BJ (cell line): ENCODE results near the gene C12orf42. TPM values are rescaled to one million over a fixed set of nuclear protein-coding genes. Genes with fewer than 3 reads are reported as not detected.

Experiments used
- CTCF ChIA-PET: fragments of 350-600 bp; formaldehyde crosslinking; extraction: SDS; loops from one replicate; lab custom pipeline; 2021; ENCODE audit warnings: antibody characterized with exemption, inconsistent platforms; lab: Yijun Ruan, JAX
- POLR2A ChIA-PET: fragments of 300-600 bp; sonication (Branson Sonifier 250); formaldehyde crosslinking; extraction: SDS; loops from one replicate; lab custom pipeline; 2021; ENCODE audit warnings: antibody characterized with exemption; lab: Charles Lee
- DNase-seq: peaks from one replicate; pipeline ENCODE4 v3.0.0-alpha.2; 2011; ENCODE audit warnings: low read depth
- H3K27me3 ChIP-seq: 2 replicates; pipeline ENCODE4 v1.6.0; 2011; ENCODE audit warnings: low read length; ENCODE audit not compliant: control insufficient read depth, insufficient read depth
- H3K36me3 ChIP-seq: 2 replicates; pipeline ENCODE4 v1.5.1; 2011; ENCODE audit warnings: low read length; ENCODE audit not compliant: control insufficient read depth, insufficient read depth
- H3K4me3 ChIP-seq: 2 replicates; pipeline ENCODE4 v1.5.1; 2011; ENCODE audit warnings: low read depth, mild to moderate bottlenecking, control low read depth, low read length
- polyA plus RNA-seq: library from polyadenylated mRNA; depleted of rRNA; stranded (reverse); fragments of >200 nt; gene quantifications from 2 replicates; pipeline ENCODE4 v1.2.3, GENCODE V29; 2011
- TF ChIP-seq, protein P1 (sequence below): IDR thresholded peaks from 2 replicates; pipeline ENCODE4 v1.5.1; 2011; ENCODE audit warnings: low read depth, mild to moderate bottlenecking, control low read depth, inconsistent platforms, low read length, moderate library complexity; ENCODE audit not compliant: insufficient read depth

Gene C12orf42
- polyA plus RNA-seq, 1 experiment, result not detected

GRCh38 chr12:103373088-103373523 is 122.7 kb downstream of the C12orf42 start:
- ChIA-PET POLR2A (no interaction called here), CTCF (no interaction called here)
- TF ChIP-seq, protein P1, sequence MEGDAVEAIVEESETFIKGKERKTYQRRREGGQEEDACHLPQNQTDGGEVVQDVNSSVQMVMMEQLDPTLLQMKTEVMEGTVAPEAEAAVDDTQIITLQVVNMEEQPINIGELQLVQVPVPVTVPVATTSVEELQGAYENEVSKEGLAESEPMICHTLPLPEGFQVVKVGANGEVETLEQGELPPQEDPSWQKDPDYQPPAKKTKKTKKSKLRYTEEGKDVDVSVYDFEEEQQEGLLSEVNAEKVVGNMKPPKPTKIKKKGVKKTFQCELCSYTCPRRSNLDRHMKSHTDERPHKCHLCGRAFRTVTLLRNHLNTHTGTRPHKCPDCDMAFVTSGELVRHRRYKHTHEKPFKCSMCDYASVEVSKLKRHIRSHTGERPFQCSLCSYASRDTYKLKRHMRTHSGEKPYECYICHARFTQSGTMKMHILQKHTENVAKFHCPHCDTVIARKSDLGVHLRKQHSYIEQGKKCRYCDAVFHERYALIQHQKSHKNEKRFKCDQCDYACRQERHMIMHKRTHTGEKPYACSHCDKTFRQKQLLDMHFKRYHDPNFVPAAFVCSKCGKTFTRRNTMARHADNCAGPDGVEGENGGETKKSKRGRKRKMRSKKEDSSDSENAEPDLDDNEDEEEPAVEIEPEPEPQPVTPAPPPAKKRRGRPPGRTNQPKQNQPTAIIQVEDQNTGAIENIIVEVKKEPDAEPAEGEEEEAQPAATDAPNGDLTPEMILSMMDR, result no peak
- Histone ChIP-seq H3K4me3 (no peak overlapping the region), H3K36me3 (no peaks in the 10 kb centered on the region), H3K27me3 (no peaks in the 10 kb centered on the region)
- DNase-seq, result no peak

DNA sequence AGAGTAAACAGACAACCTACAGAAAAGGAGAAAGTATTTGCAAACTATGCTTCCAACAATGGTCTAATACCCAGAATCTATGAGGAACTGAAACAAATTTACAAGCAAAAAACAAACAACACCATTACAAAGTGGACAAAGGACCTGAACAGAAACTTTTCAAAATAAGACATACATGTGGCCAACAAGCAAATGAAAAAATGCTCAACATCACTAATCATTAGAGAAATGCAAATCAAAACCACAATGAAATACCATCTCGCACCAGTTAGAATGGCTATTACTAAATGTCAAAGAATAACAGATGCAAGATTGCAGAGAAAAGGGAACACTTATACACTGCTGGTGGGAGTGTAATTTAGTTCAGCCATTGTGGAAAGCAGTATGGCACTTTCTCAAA is 125.8 kb downstream of the C12orf42 start:
- Histone ChIP-seq H3K27me3 (no peaks in the 10 kb centered on the region), H3K36me3 (no peaks in the 10 kb centered on the region), H3K4me3 (no peak overlapping the region)
- TF ChIP-seq, protein P1, result no peak
- ChIA-PET CTCF (no interaction called here), POLR2A (no interaction called here)
- no peak for DNase-seq

DNA sequence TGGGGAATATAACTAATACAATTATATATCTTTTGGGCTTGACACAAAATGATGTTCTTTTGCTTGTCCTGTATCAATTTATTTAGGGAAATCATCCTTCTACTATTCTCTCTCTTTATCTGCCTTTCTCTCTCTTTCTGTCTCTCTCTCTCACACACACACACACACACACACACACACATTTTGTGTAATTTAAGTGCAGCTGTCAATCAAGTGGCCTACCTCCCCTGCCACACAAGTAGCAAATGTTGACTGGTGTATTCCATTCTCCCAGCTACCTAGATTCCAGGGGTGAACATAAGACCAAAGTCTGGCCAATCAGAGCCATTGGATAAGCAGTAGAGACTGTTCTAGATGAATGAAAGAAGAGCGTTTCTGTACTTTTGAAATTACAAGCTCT is 127.6 kb downstream of the C12orf42 start:
- ChIA-PET CTCF (no interaction called here), POLR2A (no interaction called here)
- no peaks in the 10 kb centered on the region for H3K27me3 ChIP-seq
- TF ChIP-seq, protein P1, result no peak
- DNase-seq, result no peak
- H3K4me3 ChIP-seq, result no peak overlapping the region
- no peaks in the 10 kb centered on the region for H3K36me3 ChIP-seq

DNA sequence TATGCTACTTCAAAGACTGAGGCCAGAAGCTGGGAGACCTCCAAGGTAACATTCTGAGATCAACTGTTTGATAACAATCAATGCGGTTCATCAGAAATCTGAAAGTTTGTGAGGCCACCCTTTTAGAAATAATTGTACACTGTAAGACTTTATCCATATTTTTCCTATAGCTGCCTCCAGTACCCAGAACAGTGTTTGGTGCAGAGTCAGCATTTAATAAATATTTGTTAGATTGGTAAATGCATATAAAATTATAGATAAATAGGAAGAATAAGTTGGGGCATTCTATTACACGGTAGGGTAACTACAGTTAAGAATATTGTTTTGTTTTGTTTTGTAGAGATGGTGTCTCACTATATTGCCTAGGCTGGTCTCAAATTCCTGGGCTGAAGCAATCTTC is 141.4 kb downstream of the C12orf42 start:
- DNase-seq, result no peak
- TF ChIP-seq, protein P1, result no peak
- POLR2A ChIA-PET, result no interaction called here
- no peaks in the 10 kb centered on the region for H3K27me3 ChIP-seq
- H3K4me3 ChIP-seq, result no peak overlapping the region
- CTCF ChIA-PET, result no interaction called here
- H3K36me3 ChIP-seq, result no peaks in the 10 kb centered on the region

GRCh38 chr12:103353913-103354312 is 141.9 kb downstream of the C12orf42 start:
- no peak overlapping the region for H3K4me3 ChIP-seq
- ChIA-PET POLR2A (no interaction called here), CTCF (no interaction called here)
- no peak for DNase-seq
- no peaks in the 10 kb centered on the region for H3K27me3 ChIP-seq
- H3K36me3 ChIP-seq, result no peaks in the 10 kb centered on the region
- TF ChIP-seq, protein P1, result no peak
